HG02610 (cell line): ENCODE measurements around the gene LARP4B.
"Not testable (repeated sequence)": the region's sequence is repeated elsewhere in the genome, so short reads cannot be mapped to it uniquely, and the experiment has no call there.

Experiments
- ATAC-seq: cut with Tn5 transposase; IDR thresholded peaks from one replicate; pipeline ENCODE4 v1.9.1; 2021; ENCODE audit warnings: mild to moderate bottlenecking, moderate library complexity; ENCODE audit not compliant: unreplicated experiment

The LARP4B gene

GRCh38 chr10:774661-775244, 156.8 kb downstream of the LARP4B start:
- no peak for ATAC-seq

- no peak for ATAC-seq
Measured at GRCh38 chr10:774223-774622, 157.3 kb downstream of the LARP4B start.

GRCh38 chr10:773562-774161, 157.8 kb downstream of the LARP4B start:
- no peak for ATAC-seq

GRCh38 chr10:772227-772637, 159.3 kb downstream of the LARP4B start:
- no peak for ATAC-seq

GRCh38 chr10:771647-772046, 159.9 kb downstream of the LARP4B start:
- ATAC-seq: no peak

GRCh38 chr10:770975-771374, 160.5 kb downstream of the LARP4B start:
- ATAC-seq: no peak

- not testable (repeated sequence) for ATAC-seq
Measured at GRCh38 chr10:770048-770712, 161.3 kb downstream of the LARP4B start.

- ATAC-seq: no peak
Measured at GRCh38 chr10:767794-768193, 163.7 kb downstream of the LARP4B start.

GRCh38 chr10:767211-767610, 164.3 kb downstream of the LARP4B start:
- ATAC-seq: no peak

- no peak for ATAC-seq
Measured at GRCh38 chr10:761376-761775, 170.1 kb downstream of the LARP4B start.

- ATAC-seq: no peak
Measured at GRCh38 chr10:760622-761021, 170.9 kb downstream of the LARP4B start.

- ATAC-seq: no peak
Measured at GRCh38 chr10:759898-760477, 171.5 kb downstream of the LARP4B start.
